Suprapubic skin (tissue), 4 donors: ENCODE measurements around the gene SPEM3. TPM values are rescaled to one million over a fixed set of nuclear protein-coding genes. Genes with fewer than 3 reads are reported as not detected.
A peak's percentile ranks its signal among the peaks of the same experiment; 100 is the strongest.

Experiments used
- DNase-seq, 2 donors: peaks; one replicate each; pipeline ENCODE4 v3.0.0-alpha.2; 2019; ENCODE audit warnings: low spot score in 2 of 2
- H3K27ac ChIP-seq: fragments of 200-600 bp; sonication (generic); one replicate; pipeline ENCODE4 v1.5.1; 2019
- H3K27me3 ChIP-seq: fragments of 200-600 bp; sonication (generic); one replicate; pipeline ENCODE4 v1.5.1; 2019
- H3K36me3 ChIP-seq: fragments of 200-600 bp; sonication (generic); one replicate; pipeline ENCODE4 v1.5.1; 2019
- H3K4me1 ChIP-seq: fragments of 200-600 bp; sonication (generic); one replicate; pipeline ENCODE4 v1.5.1; 2019
- H3K4me3 ChIP-seq: fragments of 200-600 bp; sonication (generic); one replicate; pipeline ENCODE4 v1.5.1; 2019; ENCODE audit warnings: mild to moderate bottlenecking
- H3K9me3 ChIP-seq: fragments of 200-600 bp; sonication (generic); one replicate; pipeline ENCODE4 v1.5.1; 2019
- EP300 ChIP-seq: sonication (generic); formaldehyde crosslinking; IDR thresholded peaks from one replicate; pipeline ENCODE4 v1.6.1; 2017; ENCODE audit warnings: antibody characterized with exemption
- POLR2A ChIP-seq, 2 donors: fragments of 450-650 bp; IDR thresholded peaks; one replicate each; pipeline ENCODE4 v1.6.1; 2017; ENCODE audit warnings: antibody characterized with exemption in 2 of 2, mild to moderate bottlenecking in 2 of 2, moderate library complexity in 2 of 2
- POLR2AphosphoS5 ChIP-seq, 3 donors: sonication (generic); formaldehyde crosslinking; IDR thresholded peaks; one replicate each; pipeline ENCODE4 v1.6.1; 2017; ENCODE audit warnings: antibody characterized with exemption in 3 of 3
- WGBS: methylation state at CpG from one replicate; pipeline ENCODE4 v1.1.5; 2018; 5-methylcytosine and 5-hydroxymethylcytosine counted together
- total RNA-seq, 4 donors: library from RNA; depleted of rRNA; stranded (reverse); fragments of >200 nt; gene quantifications; one replicate each; pipeline ENCODE4 v1.1.0, GENCODE V29; 2016
- TF ChIP-seq, protein P1 (sequence below), 2 donors: fragments of 200-600 bp in 1 of 2; fragments of 450-650 bp in 1 of 2; sonication (generic) in 1 of 2; IDR thresholded peaks; one replicate each; pipeline ENCODE4 v1.5.1; 2016 to 2019; ENCODE audit warnings: antibody characterized with exemption in 2 of 2, mild to moderate bottlenecking in 1 of 2, moderate library complexity in 1 of 2

The SPEM3 gene
- total RNA-seq, 4 donors from 2014 or later, result not detected

GRCh38 chr17:7407485-7408251, 21.0 kb upstream of the SPEM3 start, which contains the start of gene NLGN2:
Gene NLGN2, plus strand, starts transcription at chr17:7407845. Its CDS starts 411 bp downstream, at chr17:7408256.
- Histone ChIP-seq H3K27me3 (no peaks in the 10 kb centered on the region), H3K9me3 (no peaks in the 10 kb centered on the region), H3K36me3 (peaks cover 12% of the 10 kb centered on the region), H3K27ac (no peak within 1 kb of the TSS), H3K4me3 (no peak within 1 kb of the TSS), H3K4me1 (peaks cover 31% of the 10 kb centered on the region)
- no peak for TF ChIP-seq POLR2AphosphoS5 (IDR thresholded peaks at IDR 0.05)
- TF ChIP-seq, protein P1, sequence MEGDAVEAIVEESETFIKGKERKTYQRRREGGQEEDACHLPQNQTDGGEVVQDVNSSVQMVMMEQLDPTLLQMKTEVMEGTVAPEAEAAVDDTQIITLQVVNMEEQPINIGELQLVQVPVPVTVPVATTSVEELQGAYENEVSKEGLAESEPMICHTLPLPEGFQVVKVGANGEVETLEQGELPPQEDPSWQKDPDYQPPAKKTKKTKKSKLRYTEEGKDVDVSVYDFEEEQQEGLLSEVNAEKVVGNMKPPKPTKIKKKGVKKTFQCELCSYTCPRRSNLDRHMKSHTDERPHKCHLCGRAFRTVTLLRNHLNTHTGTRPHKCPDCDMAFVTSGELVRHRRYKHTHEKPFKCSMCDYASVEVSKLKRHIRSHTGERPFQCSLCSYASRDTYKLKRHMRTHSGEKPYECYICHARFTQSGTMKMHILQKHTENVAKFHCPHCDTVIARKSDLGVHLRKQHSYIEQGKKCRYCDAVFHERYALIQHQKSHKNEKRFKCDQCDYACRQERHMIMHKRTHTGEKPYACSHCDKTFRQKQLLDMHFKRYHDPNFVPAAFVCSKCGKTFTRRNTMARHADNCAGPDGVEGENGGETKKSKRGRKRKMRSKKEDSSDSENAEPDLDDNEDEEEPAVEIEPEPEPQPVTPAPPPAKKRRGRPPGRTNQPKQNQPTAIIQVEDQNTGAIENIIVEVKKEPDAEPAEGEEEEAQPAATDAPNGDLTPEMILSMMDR (IDR thresholded peaks at IDR 0.05), result no peak
- no peak for TF ChIP-seq POLR2A (IDR thresholded peaks at IDR 0.05)
- TF ChIP-seq EP300, result no peak
- 66% methylated on average over 11 of the region's 12 CpGs for WGBS
- DNase-seq, result peak in 1 of 2 donors; percentile 62

DNA sequence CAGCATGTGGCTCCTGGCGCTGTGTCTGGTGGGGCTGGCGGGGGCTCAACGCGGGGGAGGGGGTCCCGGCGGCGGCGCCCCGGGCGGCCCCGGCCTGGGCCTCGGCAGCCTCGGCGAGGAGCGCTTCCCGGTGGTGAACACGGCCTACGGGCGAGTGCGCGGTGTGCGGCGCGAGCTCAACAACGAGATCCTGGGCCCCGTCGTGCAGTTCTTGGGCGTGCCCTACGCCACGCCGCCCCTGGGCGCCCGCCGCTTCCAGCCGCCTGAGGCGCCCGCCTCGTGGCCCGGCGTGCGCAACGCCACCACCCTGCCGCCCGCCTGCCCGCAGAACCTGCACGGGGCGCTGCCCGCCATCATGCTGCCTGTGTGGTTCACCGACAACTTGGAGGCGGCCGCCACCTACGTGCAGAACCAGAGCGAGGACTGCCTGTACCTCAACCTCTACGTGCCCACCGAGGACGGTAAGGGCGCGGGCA, 20.4 kb upstream of the SPEM3 start:
- H3K9me3 ChIP-seq, result no peaks in the 10 kb centered on the region
- peak in 1 of 2 donors; percentile 48 for DNase-seq
- no peak overlapping the region for H3K4me3 ChIP-seq
- no peaks in the 10 kb centered on the region for H3K27me3 ChIP-seq
- TF ChIP-seq POLR2A (IDR thresholded peaks at IDR 0.05), result no peak
- no peak for TF ChIP-seq EP300
- TF ChIP-seq, protein P1 (IDR thresholded peaks at IDR 0.05), result no peak
- no peak for TF ChIP-seq POLR2AphosphoS5 (IDR thresholded peaks at IDR 0.05)
- 55% methylated on average over 37 of the region's 58 CpGs for whole genome bisulfite sequencing
- H3K36me3 ChIP-seq, result peaks cover 12% of the 10 kb centered on the region
- peaks cover 24% of the 10 kb centered on the region for H3K4me1 ChIP-seq
- no peak overlapping the region for H3K27ac ChIP-seq

DNA sequence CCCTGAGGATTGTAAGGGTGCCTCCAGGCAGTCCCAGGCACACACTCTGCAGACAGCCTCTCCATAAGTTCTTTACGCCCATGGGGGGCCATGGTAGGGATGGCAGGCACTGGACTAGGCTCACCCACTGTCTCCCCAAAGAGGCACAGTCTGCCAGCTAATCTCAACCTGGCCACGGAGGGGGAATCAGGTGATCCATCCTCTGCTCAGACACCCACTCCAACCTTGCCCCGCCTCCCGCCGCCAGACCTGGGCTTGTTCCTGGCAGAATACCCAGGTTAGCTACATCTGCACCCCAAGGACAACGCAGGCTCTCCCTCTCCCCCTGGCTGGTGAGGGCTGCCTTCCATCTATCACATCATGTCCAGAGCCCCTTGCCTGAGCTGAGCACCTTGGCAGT, 19.8 kb upstream of the SPEM3 start:
- Histone ChIP-seq H3K9me3 (no peaks in the 10 kb centered on the region), H3K27me3 (no peaks in the 10 kb centered on the region), H3K4me1 (peaks cover 22% of the 10 kb centered on the region), H3K4me3 (no peak overlapping the region), H3K27ac (no peak overlapping the region), H3K36me3 (peaks cover 12% of the 10 kb centered on the region)
- peak in 1 of 2 donors; percentile 50 for DNase-seq
- no peak for TF ChIP-seq POLR2A (IDR thresholded peaks at IDR 0.05)
- TF ChIP-seq POLR2AphosphoS5 (IDR thresholded peaks at IDR 0.05), result no peak
- TF ChIP-seq EP300, result no peak
- TF ChIP-seq, protein P1 (IDR thresholded peaks at IDR 0.05), result no peak
- 73% methylated on average over 6 of the region's 6 CpGs for WGBS

DNA sequence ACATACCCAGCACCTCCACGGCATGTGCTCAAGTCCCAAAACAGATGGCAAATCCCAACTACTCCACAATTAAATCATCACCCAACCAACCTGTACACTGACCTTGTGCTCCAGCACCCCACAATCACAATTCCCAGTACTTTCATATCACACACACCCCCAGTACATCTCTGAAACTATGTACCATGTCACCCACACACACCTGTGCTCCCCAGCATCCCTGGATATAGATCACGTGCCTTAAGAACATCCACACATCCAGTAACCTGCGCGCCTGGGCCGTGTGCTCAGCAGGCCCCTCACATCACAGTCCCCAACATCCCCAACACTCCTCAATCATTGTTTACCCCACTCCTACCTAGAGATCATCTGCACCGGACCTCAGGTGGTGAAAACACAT, 18.9 kb upstream of the SPEM3 start:
- H3K4me3 ChIP-seq, result no peak overlapping the region
- 93% methylated on average over 6 of the region's 6 CpGs for WGBS
- no peak overlapping the region for H3K27ac ChIP-seq
- TF ChIP-seq EP300 (no peak), POLR2A (IDR thresholded peaks at IDR 0.05) (no peak), POLR2AphosphoS5 (IDR thresholded peaks at IDR 0.05) (no peak)
- TF ChIP-seq, protein P1 (IDR thresholded peaks at IDR 0.05), result no peak
- DNase-seq, result no peak
- H3K4me1 ChIP-seq, result peaks cover 19% of the 10 kb centered on the region
- H3K36me3 ChIP-seq, result peaks cover 14% of the 10 kb centered on the region
- no peaks in the 10 kb centered on the region for H3K27me3 ChIP-seq
- no peaks in the 10 kb centered on the region for H3K9me3 ChIP-seq

DNA sequence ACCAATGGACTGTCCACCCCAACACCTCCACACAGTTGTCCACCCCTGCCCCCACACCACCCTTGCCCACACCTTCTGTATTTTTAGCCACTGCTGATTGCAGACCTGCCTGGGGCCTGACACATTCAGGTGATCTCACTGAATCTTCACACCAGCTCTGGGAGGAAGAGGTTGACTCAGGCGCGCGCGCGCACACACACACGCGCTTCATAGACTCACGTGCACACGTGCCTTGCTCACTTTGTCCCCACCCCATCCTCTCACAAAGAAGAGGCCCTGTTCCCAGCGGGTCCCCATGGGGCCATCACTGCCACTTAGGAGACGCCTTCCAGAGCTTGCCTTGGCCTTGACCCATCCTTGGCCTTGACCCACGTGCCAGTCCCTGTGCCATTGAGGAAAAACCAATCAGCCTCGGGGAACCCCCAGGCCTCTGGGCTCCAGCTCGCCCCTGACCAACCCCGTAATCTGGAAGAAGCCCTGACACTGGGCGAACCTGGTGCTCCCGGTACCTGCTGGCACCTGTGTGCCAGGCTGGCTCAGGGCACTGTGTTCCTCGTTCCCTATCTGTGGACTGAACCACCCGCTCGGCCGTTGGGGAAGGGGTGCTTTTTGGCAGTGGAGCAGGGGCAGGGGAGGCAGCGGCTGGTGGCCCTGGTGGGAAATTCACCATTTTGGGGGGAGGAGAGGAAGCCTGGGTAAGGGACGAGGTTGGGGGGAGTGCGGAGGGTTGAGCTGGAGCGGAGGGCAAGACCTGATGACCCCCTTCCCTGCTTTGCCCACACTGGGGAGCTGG, 17.8 kb upstream of the SPEM3 start:
- H3K36me3 ChIP-seq, result peaks cover 22% of the 10 kb centered on the region
- 94% methylated on average over 22 of the region's 25 CpGs for WGBS
- TF ChIP-seq, protein P1 (IDR thresholded peaks at IDR 0.05), result no peak
- no peak for TF ChIP-seq POLR2A (IDR thresholded peaks at IDR 0.05)
- TF ChIP-seq EP300, result no peak
- TF ChIP-seq POLR2AphosphoS5 (IDR thresholded peaks at IDR 0.05), result no peak
- H3K4me1 ChIP-seq, result peaks cover 8% of the 10 kb centered on the region
- H3K9me3 ChIP-seq, result no peaks in the 10 kb centered on the region
- no peak overlapping the region for H3K4me3 ChIP-seq
- H3K27me3 ChIP-seq, result no peaks in the 10 kb centered on the region
- DNase-seq, result no peak
- no peak overlapping the region for H3K27ac ChIP-seq
